ENCODE results near the gene RXRA.

DNA sequence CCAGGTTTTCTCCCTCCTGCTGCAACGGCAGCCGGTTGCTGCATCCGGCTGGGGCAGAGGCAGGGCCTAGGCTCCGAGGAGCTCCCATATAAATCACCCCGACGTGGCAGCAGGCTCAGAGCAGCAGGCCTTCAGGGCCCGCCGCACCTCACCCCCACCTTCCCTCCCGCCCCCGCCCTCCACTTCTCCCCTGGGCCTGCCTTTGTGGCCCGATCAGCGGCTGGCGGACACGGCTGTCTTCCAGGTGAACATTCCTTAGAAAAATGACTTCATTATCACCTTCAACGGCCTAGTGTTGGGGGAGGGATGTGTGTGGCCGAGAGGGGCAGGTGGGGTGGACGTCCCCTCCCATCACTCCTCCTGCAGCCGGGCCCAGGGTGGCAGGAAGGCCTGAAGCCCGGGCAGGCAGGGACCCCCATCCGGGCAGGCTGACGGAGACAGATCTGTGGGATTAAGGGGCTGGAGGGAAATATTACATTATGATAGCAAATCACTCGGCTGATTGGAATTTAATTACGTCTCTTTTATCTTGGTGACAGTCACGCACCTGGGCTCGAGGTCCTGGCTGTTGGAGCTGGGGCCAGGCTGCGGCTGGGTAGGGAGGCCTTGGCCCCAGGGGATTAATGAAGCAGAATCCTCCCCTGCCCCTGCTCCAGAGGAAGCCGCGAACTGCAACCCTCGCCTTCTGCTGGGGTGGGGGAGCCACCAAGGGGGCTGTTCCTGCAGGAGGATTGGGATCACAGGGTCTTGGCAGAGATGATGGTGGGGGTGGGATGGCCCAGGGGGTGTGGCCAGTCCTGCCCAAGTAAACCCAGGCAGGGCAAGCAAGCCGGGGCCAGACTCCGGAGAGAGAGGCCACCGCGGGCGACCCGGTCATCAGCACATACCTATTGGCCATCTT lies 38.4 kb upstream of the RXRA start:
- TF ChIP-seq, protein P1, sequence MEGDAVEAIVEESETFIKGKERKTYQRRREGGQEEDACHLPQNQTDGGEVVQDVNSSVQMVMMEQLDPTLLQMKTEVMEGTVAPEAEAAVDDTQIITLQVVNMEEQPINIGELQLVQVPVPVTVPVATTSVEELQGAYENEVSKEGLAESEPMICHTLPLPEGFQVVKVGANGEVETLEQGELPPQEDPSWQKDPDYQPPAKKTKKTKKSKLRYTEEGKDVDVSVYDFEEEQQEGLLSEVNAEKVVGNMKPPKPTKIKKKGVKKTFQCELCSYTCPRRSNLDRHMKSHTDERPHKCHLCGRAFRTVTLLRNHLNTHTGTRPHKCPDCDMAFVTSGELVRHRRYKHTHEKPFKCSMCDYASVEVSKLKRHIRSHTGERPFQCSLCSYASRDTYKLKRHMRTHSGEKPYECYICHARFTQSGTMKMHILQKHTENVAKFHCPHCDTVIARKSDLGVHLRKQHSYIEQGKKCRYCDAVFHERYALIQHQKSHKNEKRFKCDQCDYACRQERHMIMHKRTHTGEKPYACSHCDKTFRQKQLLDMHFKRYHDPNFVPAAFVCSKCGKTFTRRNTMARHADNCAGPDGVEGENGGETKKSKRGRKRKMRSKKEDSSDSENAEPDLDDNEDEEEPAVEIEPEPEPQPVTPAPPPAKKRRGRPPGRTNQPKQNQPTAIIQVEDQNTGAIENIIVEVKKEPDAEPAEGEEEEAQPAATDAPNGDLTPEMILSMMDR (IDR thresholded peaks at IDR 0.05 in 8 of 11, conservative IDR thresholded peaks at IDR 0.05 in 3 of 11), result no peak
- TF ChIP-seq POLR2AphosphoS5 (IDR thresholded peaks at IDR 0.05), result no peak

Data from spleen (tissue), 7 donors.